HG02870 (cell line): Measurements from ENCODE around the gene SLC16A11.
"Not testable (repeated sequence)": the region's sequence is repeated elsewhere in the genome, so short reads cannot be mapped to it uniquely, and the experiment has no call there.

ENCODE experiments used
- ATAC-seq: cut with Tn5 transposase; IDR thresholded peaks from one replicate; pipeline ENCODE4 v1.9.1; 2021; ENCODE audit warnings: mild to moderate bottlenecking, moderate library complexity; ENCODE audit not compliant: unreplicated experiment

Gene SLC16A11

GRCh38 chr17:7014261-7014994 lies 29.5 kb downstream of the SLC16A11 start:
- peak; percentile 77 for ATAC-seq

- no peak for ATAC-seq
These were observed 32.0 kb downstream of the SLC16A11 start for GRCh38 chr17:7011942-7012254.

- no peak for ATAC-seq
These were observed 32.5 kb downstream of the SLC16A11 start for GRCh38 chr17:7011415-7011814.

GRCh38 chr17:7010523-7010922 lies 33.4 kb downstream of the SLC16A11 start:
- ATAC-seq = no peak

GRCh38 chr17:7007143-7007542 lies 36.7 kb downstream of the SLC16A11 start:
- ATAC-seq = no peak

- no peak for ATAC-seq
These were observed 38.2 kb downstream of the SLC16A11 start for GRCh38 chr17:7005716-7006115.

- ATAC-seq = no peak
These were observed 39.3 kb downstream of the SLC16A11 start for GRCh38 chr17:7004398-7005253.

- ATAC-seq = no peak
These were observed 40.1 kb downstream of the SLC16A11 start for GRCh38 chr17:7003745-7004144.

- ATAC-seq = no peak
These were observed 41.4 kb downstream of the SLC16A11 start for GRCh38 chr17:7002288-7003047.

GRCh38 chr17:7001318-7001961 lies 42.5 kb downstream of the SLC16A11 start:
- no peak for ATAC-seq

GRCh38 chr17:6998855-6999508 lies 44.9 kb downstream of the SLC16A11 start:
- no peak for ATAC-seq

GRCh38 chr17:6997171-6997570 lies 46.7 kb downstream of the SLC16A11 start:
- ATAC-seq = no peak

- no peak for ATAC-seq
These were observed 47.5 kb downstream of the SLC16A11 start for GRCh38 chr17:6996256-6997011.

GRCh38 chr17:6995500-6996255 lies 48.2 kb downstream of the SLC16A11 start, which contains the start of gene ALOX12:
Gene ALOX12, plus strand, starts transcription at chr17:6996049. Its CDS starts 69 bp downstream, at chr17:6996118.
- ATAC-seq = no peak

- no peak for ATAC-seq
These were observed 49.1 kb downstream of the SLC16A11 start for GRCh38 chr17:6994666-6995256.

GRCh38 chr17:6994118-6994598 lies 49.7 kb downstream of the SLC16A11 start:
- no peak for ATAC-seq

- not testable (repeated sequence) for ATAC-seq
These were observed 50.3 kb downstream of the SLC16A11 start for GRCh38 chr17:6993613-6994056.
